ENCODE results near the gene AQR. TPM values are rescaled to one million over a fixed set of nuclear protein-coding genes. Genes with fewer than 3 reads are reported as not detected.

The AQR gene
- polyA plus RNA-seq, 1 donor from 2014 or later: 22.4 TPM

DNA sequence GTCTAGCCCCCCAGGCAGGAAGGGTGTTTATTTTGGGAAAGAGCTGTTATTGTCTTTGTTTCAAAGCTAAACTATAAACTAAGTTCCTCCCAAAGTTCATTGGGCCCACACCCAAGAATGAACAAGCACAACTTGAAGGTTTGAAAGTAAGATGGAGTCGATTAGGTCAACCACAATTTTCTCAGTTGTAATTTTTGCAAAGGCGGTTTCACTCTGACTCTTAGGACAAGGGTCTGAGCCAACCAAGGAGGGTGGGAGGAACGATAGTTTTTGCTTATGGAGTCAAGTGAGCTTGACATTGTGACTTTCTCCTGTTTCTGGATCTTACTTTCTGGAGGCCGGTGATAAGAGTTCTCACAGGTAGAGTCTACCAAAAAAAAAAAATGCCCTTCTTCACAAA lies 24.3 kb upstream of the AQR start:
- no peak overlapping the region for H3K4me2 ChIP-seq (ENCODE audit: low read length)
- no peaks in the 10 kb centered on the region for H3K36me3 ChIP-seq (ENCODE audit: insufficient read depth, low read length)
- TF ChIP-seq MXI1 (conservative IDR thresholded peaks at IDR 0.05; ENCODE audit: poor library complexity, severe bottlenecking) (no peak), TAF1 (IDR thresholded peaks at IDR 0.05; ENCODE audit: low read depth) (no peak), RAD21 (conservative IDR thresholded peaks at IDR 0.05) (no peak), EZH2 (IDR thresholded peaks at IDR 0.05; ENCODE audit: borderline replicate concordance, insufficient read depth, low read length, poor library complexity, severe bottlenecking) (no peak), EP300 (conservative IDR thresholded peaks at IDR 0.05; ENCODE audit: poor library complexity, severe bottlenecking) (no peak), SMC3 (conservative IDR thresholded peaks at IDR 0.05; ENCODE audit: poor library complexity) (no peak), CTCF (IDR thresholded peaks at IDR 0.05; ENCODE audit: poor library complexity, severe bottlenecking) (no peak), REST (IDR thresholded peaks at IDR 0.05; ENCODE audit: borderline replicate concordance) (no peak), POLR2AphosphoS5 (IDR thresholded peaks at IDR 0.05) (no peak)
- no peak overlapping the region for H3K27ac ChIP-seq (ENCODE audit: low read length)
- no peak overlapping the region for H3K9ac ChIP-seq (ENCODE audit: low read length)
- no peaks in the 10 kb centered on the region for H3K9me3 ChIP-seq (ENCODE audit: low read length)
- no peaks in the 10 kb centered on the region for H3F3A ChIP-seq (ENCODE audit: insufficient read depth, low read length, poor library complexity, severe bottlenecking)
- no peaks in the 10 kb centered on the region for H3K79me2 ChIP-seq (replicated peaks; ENCODE audit: insufficient read depth, low read length)
- no peak overlapping the region for H3K4me3 ChIP-seq (ENCODE audit: low read length)
- no peaks in the 10 kb centered on the region for H4K20me1 ChIP-seq (ENCODE audit: insufficient read depth)
- H3K27me3 ChIP-seq (ENCODE audit: insufficient read depth, low read depth, low read length): no peaks in the 10 kb centered on the region
- no peaks in the 10 kb centered on the region for H3K9me2 ChIP-seq (ENCODE audit: insufficient read depth, low read length)
- H2AFZ ChIP-seq (ENCODE audit: low read depth, low read length): no peak overlapping the region

GRCh38 chr15:34993412-34993811 lies 23.9 kb upstream of the AQR start:
- Histone ChIP-seq H3K4me3 (ENCODE audit: low read length) (no peak overlapping the region), H2AFZ (ENCODE audit: low read depth, low read length) (no peak overlapping the region)

More at GRCh38 chr15:34993412-34993811, 23.9 kb upstream of the AQR start:
- Histone ChIP-seq H3K36me3 (ENCODE audit: insufficient read depth, low read length) (no peaks in the 10 kb centered on the region), H3K9ac (ENCODE audit: low read length) (no peak overlapping the region), H3K9me3 (ENCODE audit: low read length) (no peaks in the 10 kb centered on the region), H3F3A (ENCODE audit: insufficient read depth, low read length, poor library complexity, severe bottlenecking) (no peaks in the 10 kb centered on the region), H3K4me2 (ENCODE audit: low read length) (no peak overlapping the region), H3K27me3 (ENCODE audit: insufficient read depth, low read depth, low read length) (no peaks in the 10 kb centered on the region), H4K20me1 (ENCODE audit: insufficient read depth) (no peaks in the 10 kb centered on the region), H3K79me2 (replicated peaks; ENCODE audit: insufficient read depth, low read length) (no peaks in the 10 kb centered on the region), H3K27ac (ENCODE audit: low read length) (no peak overlapping the region), H3K9me2 (ENCODE audit: insufficient read depth, low read length) (no peaks in the 10 kb centered on the region)
- no peak for TF ChIP-seq CTCF (IDR thresholded peaks at IDR 0.05; ENCODE audit: poor library complexity, severe bottlenecking)
- no peak for TF ChIP-seq MXI1 (conservative IDR thresholded peaks at IDR 0.05; ENCODE audit: poor library complexity, severe bottlenecking)

Measured in neural cell (in vitro differentiated cells).